H9 (cell line): ENCODE measurements around the gene USP22. TPM values are rescaled to one million over a fixed set of nuclear protein-coding genes. Genes with fewer than 3 reads are reported as not detected.
A peak's percentile ranks its signal among the peaks of the same experiment; 100 is the strongest.

Experiments used
- DNase-seq: peaks from one replicate; pipeline ENCODE4 v3.0.0-alpha.2; 2017
- H2AFZ ChIP-seq: one replicate; pipeline ENCODE4 v1.6.1; 2013; ENCODE audit warnings: mild to moderate bottlenecking, low read length, control low read depth, moderate library complexity
- H2AK5ac ChIP-seq: 2 replicates; pipeline ENCODE4 v1.6.1; 2013; ENCODE audit warnings: low read length, control low read depth, mixed read lengths; ENCODE audit not compliant: insufficient read length
- H2BK120ac ChIP-seq: one replicate; pipeline ENCODE4 v1.6.1; 2013; ENCODE audit warnings: low read depth, mild to moderate bottlenecking, low read length, control low read depth, inconsistent platforms; ENCODE audit not compliant: poor library complexity, severe bottlenecking
- H2BK12ac ChIP-seq: 2 replicates; pipeline ENCODE4 v1.6.1; 2013; ENCODE audit warnings: low read length, control low read depth, mixed read lengths, low read depth; ENCODE audit not compliant: insufficient read length
- H2BK15ac ChIP-seq: 2 replicates; pipeline ENCODE4 v1.6.1; 2013; ENCODE audit warnings: low read depth, low read length, control low read depth
- H2BK20ac ChIP-seq: one replicate; pipeline ENCODE4 v1.6.1; 2013; ENCODE audit warnings: low read depth, mild to moderate bottlenecking, low read length, control low read depth, inconsistent platforms; ENCODE audit not compliant: poor library complexity, severe bottlenecking
- H2BK5ac ChIP-seq: 2 replicates; pipeline ENCODE4 v1.6.1; 2013; ENCODE audit warnings: low read length, control low read depth, mixed read lengths; ENCODE audit not compliant: insufficient read length
- H3K14ac ChIP-seq: 2 replicates; pipeline ENCODE4 v1.6.1; 2013; ENCODE audit warnings: low read length, control low read depth; ENCODE audit not compliant: insufficient read depth
- H3K18ac ChIP-seq: 2 replicates; pipeline ENCODE4 v1.6.1; 2013; ENCODE audit warnings: low read depth, mild to moderate bottlenecking, mixed read lengths, low read length, control low read depth; ENCODE audit not compliant: insufficient read length
- H3K23ac ChIP-seq: 2 replicates; pipeline ENCODE4 v1.6.1; 2013; ENCODE audit warnings: low read length, control low read depth, mixed read lengths, low read depth; ENCODE audit not compliant: insufficient read length
- H3K23me2 ChIP-seq: 2 replicates; pipeline ENCODE4 v1.6.1; 2013; ENCODE audit warnings: low read depth, mild to moderate bottlenecking, mixed read lengths, low read length, control low read depth; ENCODE audit not compliant: insufficient read length, poor library complexity, severe bottlenecking
- H3K27ac ChIP-seq: 2 replicates; pipeline ENCODE4 v1.5.1; 2013; ENCODE audit warnings: low read length, control low read depth, mixed read lengths, low read depth; ENCODE audit not compliant: insufficient read length
- H3K27me3 ChIP-seq: 2 replicates; pipeline ENCODE4 v1.6.1; 2013; ENCODE audit warnings: low read length, control low read depth, inconsistent platforms; ENCODE audit not compliant: insufficient read depth
- H3K4ac ChIP-seq: 2 replicates; pipeline ENCODE4 v1.6.1; 2013; ENCODE audit warnings: low read depth, mild to moderate bottlenecking, control low read depth, inconsistent platforms, low read length, moderate library complexity
- H3K4me1 ChIP-seq: 2 replicates; pipeline ENCODE4 v1.6.1; 2013; ENCODE audit warnings: low read length, control low read depth, inconsistent platforms; ENCODE audit not compliant: insufficient read depth
- H3K4me2 ChIP-seq: 2 replicates; pipeline ENCODE4 v1.6.1; 2013; ENCODE audit warnings: low read length, control low read depth, mixed read lengths; ENCODE audit not compliant: insufficient read length, insufficient read depth
- H3K56ac ChIP-seq: 2 replicates; pipeline ENCODE4 v1.6.1; 2013; ENCODE audit warnings: low read depth, mild to moderate bottlenecking, mixed read lengths, low read length, control low read depth; ENCODE audit not compliant: insufficient read length
- H3K79me1 ChIP-seq: 2 replicates; pipeline ENCODE4 v1.6.1; 2013; ENCODE audit warnings: low read depth, mild to moderate bottlenecking, moderate library complexity, low read length, control low read depth, inconsistent platforms; ENCODE audit not compliant: insufficient read depth, poor library complexity, severe bottlenecking
- H3K79me2 ChIP-seq: 2 replicates; pipeline ENCODE4 v1.6.1; 2013; ENCODE audit warnings: low read length, control low read depth, inconsistent platforms; ENCODE audit not compliant: insufficient read depth
- H3K9ac ChIP-seq: 2 replicates; pipeline ENCODE4 v1.6.1; 2013; ENCODE audit warnings: low read length, control low read depth, mixed read lengths; ENCODE audit not compliant: insufficient read length; ENCODE audit errors: extremely low read depth
- H3K9me3 ChIP-seq: one replicate; pipeline ENCODE4 v1.6.1; 2013; ENCODE audit warnings: low read depth, low read length, inconsistent platforms; ENCODE audit not compliant: control insufficient read depth
- H3T11ph ChIP-seq: one replicate; pipeline ENCODE4 v1.6.1; 2013; ENCODE audit warnings: mild to moderate bottlenecking, low read length, control low read depth, inconsistent platforms
- H4K20me1 ChIP-seq: one replicate; pipeline ENCODE4 v1.6.1; 2013; ENCODE audit not compliant: control insufficient read depth, insufficient read length, insufficient read depth
- H4K5ac ChIP-seq: 2 replicates; pipeline ENCODE4 v1.6.1; 2013; ENCODE audit warnings: low read depth, mild to moderate bottlenecking, mixed read lengths, low read length, control low read depth; ENCODE audit not compliant: insufficient read length
- H4K8ac ChIP-seq: replicated peaks from 2 replicates; pipeline ENCODE4 v1.6.1; 2013; ENCODE audit warnings: low read length, control low read depth, mixed read lengths, low read depth; ENCODE audit not compliant: insufficient read length
- H4K91ac ChIP-seq: 2 replicates; pipeline ENCODE4 v1.6.1; 2013; ENCODE audit warnings: low read depth, mild to moderate bottlenecking, moderate library complexity, mixed read lengths, low read length, control low read depth; ENCODE audit not compliant: insufficient read length
- H3K27ac Mint-ChIP-seq, 3 experiments: 2 replicates in 2 of 3; 3 replicates in 1 of 3; pipeline ENCODE4 v1.8.0; 2020 to 2021; ENCODE audit warnings: mixed read lengths in 3 of 3, mild to moderate bottlenecking in 1 of 3, moderate library complexity in 1 of 3
- H3K27me3 Mint-ChIP-seq: 2 replicates; pipeline ENCODE4 v1.8.0; 2021; ENCODE audit warnings: low read depth, mild to moderate bottlenecking, moderate library complexity, mixed read lengths
- H3K36me3 Mint-ChIP-seq, 3 experiments: 2 replicates in 2 of 3; 3 replicates in 1 of 3; pipeline ENCODE4 v1.8.0; 2020 to 2021; ENCODE audit warnings: low read depth in 3 of 3, mixed read lengths in 3 of 3; ENCODE audit not compliant: insufficient read depth in 1 of 3
- H3K4me1 Mint-ChIP-seq, 2 experiments: 2 replicates each; pipeline ENCODE4 v1.8.0; 2020; ENCODE audit warnings: mixed read lengths in 2 of 2
- H3K4me3 Mint-ChIP-seq, 2 experiments: 2 replicates in 1 of 2; 3 replicates in 1 of 2; pipeline ENCODE4 v1.8.0; 2020 to 2021; ENCODE audit warnings: mild to moderate bottlenecking in 2 of 2, mixed read lengths in 2 of 2, moderate library complexity in 1 of 2
- H3K9me3 Mint-ChIP-seq, 2 experiments: 2 replicates in 1 of 2; 3 replicates in 1 of 2; pipeline ENCODE4 v1.8.0; 2020; ENCODE audit warnings: mild to moderate bottlenecking in 2 of 2, mixed read lengths in 2 of 2, moderate library complexity in 1 of 2
- WGBS: extraction: QIAGEN DNeasy Blood & Tissue Kit; methylation state at CpG from one replicate; pipeline ENCODE4 v1.1.7; 2013; ENCODE audit warnings: missing lambda C conversion rate, low lambda C conversion rate, mixed read lengths; ENCODE audit not compliant: insufficient read length; ENCODE audit errors: extremely low coverage; 5-methylcytosine and 5-hydroxymethylcytosine counted together
- total RNA-seq: library from RNA; stranded (reverse); gene quantifications from 2 replicates; pipeline ENCODE4 v1.2.1, GENCODE V29; 2021
- TF ChIP-seq, protein P1 (sequence below): fragments of 200-600 bp; sonication (generic); conservative IDR thresholded peaks from 3 replicates; pipeline ENCODE4 v1.8.0; 2021; ENCODE audit warnings: antibody characterized with exemption, mild to moderate bottlenecking

The USP22 gene
- total RNA-seq, 1 experiment from 2014 or later, result 345 TPM

DNA sequence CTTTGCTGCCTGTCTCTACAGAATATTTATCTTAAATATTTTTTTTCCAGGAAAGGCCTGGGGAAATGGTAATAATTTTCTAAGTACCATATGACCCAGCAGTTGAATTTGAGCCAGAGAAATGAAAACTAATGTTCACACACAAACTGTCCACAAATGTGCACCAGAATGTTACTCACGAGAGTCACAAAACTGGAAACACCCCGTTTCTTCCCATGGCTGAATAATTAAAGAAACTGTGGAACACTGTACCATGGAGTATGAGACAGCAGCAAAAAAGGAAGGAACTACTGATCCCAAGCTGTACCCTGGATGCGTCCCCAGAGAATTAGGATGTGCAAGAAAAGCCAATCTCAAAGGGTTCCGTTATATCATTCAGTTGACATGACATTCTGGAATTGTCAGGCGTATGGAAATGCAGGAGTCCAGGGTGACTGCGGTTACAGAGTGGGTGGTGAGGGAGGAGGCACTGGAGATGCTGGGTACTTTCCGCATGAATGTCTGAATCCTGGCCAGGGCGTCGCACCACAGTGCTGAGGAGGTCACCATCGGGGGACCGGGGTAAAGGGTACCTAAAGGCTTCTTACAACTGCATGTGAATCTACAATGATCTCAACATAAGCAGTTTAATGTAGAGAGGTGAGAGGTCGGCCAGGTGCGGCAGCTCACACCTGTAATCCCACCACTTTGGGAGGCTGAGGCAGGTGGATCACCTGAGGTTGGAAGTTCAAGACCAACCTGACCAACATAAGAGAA is 34.5 kb downstream of the USP22 start:
- DNase-seq, result no peak
- no peak overlapping the region for H2AK5ac ChIP-seq
- no peak overlapping the region for H2BK15ac ChIP-seq
- no peaks in the 10 kb centered on the region for H3K4me1 ChIP-seq
- no peak overlapping the region for H3K23ac ChIP-seq
- H2BK12ac ChIP-seq, result no peak overlapping the region
- H3K4me2 ChIP-seq, result no peak overlapping the region
- H3K9ac ChIP-seq, result no peak overlapping the region
- H3K56ac ChIP-seq, result no peak overlapping the region
- H3K14ac ChIP-seq, result no peak overlapping the region
- Mint-ChIP-seq H3K36me3 (peaks cover 80 to 100% (median 99%) of the 10 kb centered on the region in 3 experiments), H3K27ac (peak overlapping the region in 2 of 3 experiments; percentile 39 to 68; a peak in 2 of 7 replicates), H3K27me3 (no peaks in the 10 kb centered on the region), H3K4me3 (no peak overlapping the region; a peak in 1 of 5 replicates), H3K4me1 (no peaks in the 10 kb centered on the region), H3K9me3 (no peaks in the 10 kb centered on the region; a peak in 1 of 5 replicates)
- no peaks in the 10 kb centered on the region for H3K23me2 ChIP-seq
- H4K8ac ChIP-seq, result no peak overlapping the region
- H4K20me1 ChIP-seq, result peaks cover 2% of the 10 kb centered on the region
- no CpG with 5 or more reads among the region's 13 CpGs for WGBS
- TF ChIP-seq, protein P1, sequence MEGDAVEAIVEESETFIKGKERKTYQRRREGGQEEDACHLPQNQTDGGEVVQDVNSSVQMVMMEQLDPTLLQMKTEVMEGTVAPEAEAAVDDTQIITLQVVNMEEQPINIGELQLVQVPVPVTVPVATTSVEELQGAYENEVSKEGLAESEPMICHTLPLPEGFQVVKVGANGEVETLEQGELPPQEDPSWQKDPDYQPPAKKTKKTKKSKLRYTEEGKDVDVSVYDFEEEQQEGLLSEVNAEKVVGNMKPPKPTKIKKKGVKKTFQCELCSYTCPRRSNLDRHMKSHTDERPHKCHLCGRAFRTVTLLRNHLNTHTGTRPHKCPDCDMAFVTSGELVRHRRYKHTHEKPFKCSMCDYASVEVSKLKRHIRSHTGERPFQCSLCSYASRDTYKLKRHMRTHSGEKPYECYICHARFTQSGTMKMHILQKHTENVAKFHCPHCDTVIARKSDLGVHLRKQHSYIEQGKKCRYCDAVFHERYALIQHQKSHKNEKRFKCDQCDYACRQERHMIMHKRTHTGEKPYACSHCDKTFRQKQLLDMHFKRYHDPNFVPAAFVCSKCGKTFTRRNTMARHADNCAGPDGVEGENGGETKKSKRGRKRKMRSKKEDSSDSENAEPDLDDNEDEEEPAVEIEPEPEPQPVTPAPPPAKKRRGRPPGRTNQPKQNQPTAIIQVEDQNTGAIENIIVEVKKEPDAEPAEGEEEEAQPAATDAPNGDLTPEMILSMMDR, result no peak
- no peaks in the 10 kb centered on the region for H3K9me3 ChIP-seq
- H3K27me3 ChIP-seq, result no peaks in the 10 kb centered on the region
- no peak overlapping the region for H2AFZ ChIP-seq
- H4K91ac ChIP-seq, result no peak overlapping the region
- H4K5ac ChIP-seq, result no peak overlapping the region
- no peak overlapping the region for H2BK20ac ChIP-seq
- H3K79me1 ChIP-seq, result no peaks in the 10 kb centered on the region
- H3K18ac ChIP-seq, result no peak overlapping the region
- H3T11ph ChIP-seq, result no peak overlapping the region
- no peaks in the 10 kb centered on the region; the same call in 1 of the 2 replicates for H3K79me2 ChIP-seq
- no peak overlapping the region for H2BK5ac ChIP-seq
- no peak overlapping the region for H3K4ac ChIP-seq
- H3K27ac ChIP-seq, result no peak overlapping the region
- H2BK120ac ChIP-seq, result no peak overlapping the region
